HG03039 (cell line): Measurements from ENCODE around the gene AGO4.
"Not testable (repeated sequence)": the region's sequence is repeated elsewhere in the genome, so short reads cannot be mapped to it uniquely, and the experiment has no call there.

Experiments
- ATAC-seq: cut with Tn5 transposase; IDR thresholded peaks from one replicate; pipeline ENCODE4 v1.9.1; 2021; ENCODE audit warnings: mild to moderate bottlenecking, moderate library complexity; ENCODE audit not compliant: unreplicated experiment

The AGO4 gene

DNA sequence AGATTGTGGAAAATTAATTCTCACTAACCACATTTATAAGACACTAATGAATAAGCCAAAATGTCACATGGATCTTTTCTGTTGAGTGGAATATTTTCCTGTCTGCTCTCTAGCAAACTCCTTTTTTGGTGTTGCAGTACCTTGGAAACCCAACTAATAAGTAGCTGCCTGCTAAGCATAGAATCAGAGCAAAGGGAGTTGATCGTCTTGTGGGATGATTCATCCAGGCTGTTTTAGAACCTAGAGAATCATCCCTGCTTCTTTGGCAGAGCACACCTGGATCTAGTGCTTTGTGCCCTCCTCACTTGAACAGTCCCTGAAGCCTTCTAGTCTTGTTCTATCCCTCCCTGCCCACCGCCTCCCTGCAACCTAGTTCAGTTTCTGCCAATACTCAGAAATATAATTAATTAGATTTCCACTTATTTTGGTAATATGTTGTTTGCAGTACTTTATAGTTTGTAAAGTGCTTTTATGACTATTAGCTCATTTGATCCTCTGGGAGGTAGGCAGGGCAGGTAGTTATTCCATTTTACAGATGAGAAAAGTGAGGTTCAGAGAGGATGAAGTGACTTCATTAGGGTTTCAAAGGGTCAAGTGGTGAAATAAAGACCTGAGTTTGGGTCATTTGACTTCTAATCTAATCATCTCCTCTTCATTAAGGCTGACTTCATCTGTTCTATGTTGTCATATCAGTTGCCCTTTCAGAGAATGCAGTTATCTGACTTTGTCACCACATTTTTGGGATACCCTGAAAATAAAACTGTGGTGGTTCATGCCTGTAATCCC lies 2.5 kb downstream of the AGO4 start:
- no peak for ATAC-seq

DNA sequence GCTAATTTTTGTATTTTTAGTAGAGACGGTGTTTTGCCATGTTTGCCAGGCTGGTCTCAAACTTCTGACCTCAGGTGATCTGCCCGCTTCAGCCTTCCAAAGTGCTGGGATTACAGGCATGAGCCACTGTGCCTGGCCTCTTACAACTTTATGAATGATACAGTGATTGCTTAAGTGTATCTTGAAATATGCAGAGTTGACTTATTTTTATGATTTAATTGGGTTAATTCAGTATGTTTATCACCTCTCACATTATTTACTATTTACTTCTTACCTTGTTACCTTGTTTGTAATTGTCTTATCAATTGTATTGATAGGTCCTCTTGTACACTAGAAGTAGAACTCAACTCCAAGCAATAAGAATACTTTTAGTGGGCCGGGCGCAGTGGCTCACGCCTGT lies 4.9 kb downstream of the AGO4 start:
- not testable (repeated sequence) for ATAC-seq

- ATAC-seq, result no peak
These were observed 17.4 kb downstream of the AGO4 start for GRCh38 chr1:35825255-35825654.

- no peak for ATAC-seq
These were observed 24.6 kb downstream of the AGO4 start for GRCh38 chr1:35832276-35832905.

GRCh38 chr1:35833395-35833794 lies 25.6 kb downstream of the AGO4 start:
- no peak for ATAC-seq

GRCh38 chr1:35834218-35834617 lies 26.4 kb downstream of the AGO4 start:
- no peak for ATAC-seq

DNA sequence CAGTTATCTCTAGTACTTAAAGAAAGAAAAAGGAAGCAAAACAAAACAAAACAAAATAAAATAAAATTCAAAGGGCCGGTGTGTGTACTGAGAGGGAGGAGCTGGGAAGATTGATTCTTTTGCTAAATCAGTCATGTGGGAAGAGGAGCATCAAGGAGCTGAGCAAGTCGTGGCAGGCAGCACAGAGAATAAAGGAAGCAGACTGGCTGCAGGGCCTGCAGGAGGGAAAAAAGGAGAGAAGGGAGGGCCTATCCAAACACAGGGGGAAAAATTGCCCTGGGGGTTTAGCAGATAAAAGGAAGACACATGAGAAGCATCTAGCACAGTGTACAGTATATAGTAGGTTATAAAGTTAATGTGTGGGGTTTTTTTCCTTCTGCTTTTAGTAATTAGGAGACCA lies 27.6 kb downstream of the AGO4 start:
- ATAC-seq, result no peak

DNA sequence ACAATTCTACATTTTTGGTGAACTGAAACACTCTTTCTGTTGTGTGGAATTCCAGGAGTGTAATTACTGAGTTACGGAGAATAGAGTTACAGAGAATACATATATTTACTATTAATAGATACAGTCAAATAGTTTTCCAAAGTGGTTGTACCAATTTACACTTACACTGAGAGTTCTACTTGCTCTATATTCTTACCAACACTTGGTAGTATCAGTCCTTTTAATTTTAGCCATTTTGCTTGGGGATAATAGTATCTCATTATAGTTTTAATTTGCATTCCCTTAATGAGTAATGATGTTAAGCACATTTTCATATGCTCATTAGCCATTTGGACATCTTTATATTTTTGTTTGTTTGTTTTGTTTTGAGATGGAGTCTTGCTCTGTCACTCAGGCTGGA lies 28.9 kb downstream of the AGO4 start:
- ATAC-seq, result no peak

DNA sequence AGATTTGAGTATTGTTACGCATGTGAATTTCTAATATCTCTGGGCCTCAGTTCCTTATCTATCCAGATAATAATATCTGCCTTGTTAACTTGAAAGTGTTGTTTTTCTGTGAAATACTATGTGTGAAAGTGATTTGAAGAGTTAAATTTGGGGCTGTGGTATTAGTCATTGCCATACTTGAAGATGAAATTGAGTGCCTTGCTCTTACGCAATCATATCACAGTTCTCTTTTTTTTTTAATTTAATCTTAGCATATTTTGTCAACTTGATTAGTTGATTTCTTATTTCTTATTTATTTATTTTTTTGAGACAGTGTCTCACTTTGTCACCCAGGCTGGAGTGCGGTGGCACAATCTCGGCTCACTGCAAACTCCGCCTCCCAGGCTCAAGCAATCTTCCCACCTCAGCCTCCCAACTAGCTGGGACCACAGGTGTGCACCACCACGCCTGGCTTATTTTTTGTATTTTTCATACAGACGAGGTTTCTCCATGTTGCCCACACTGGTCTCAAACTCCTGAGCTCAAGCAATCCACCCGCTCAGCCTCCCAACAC lies 31.0 kb downstream of the AGO4 start:
- ATAC-seq, result no peak

DNA sequence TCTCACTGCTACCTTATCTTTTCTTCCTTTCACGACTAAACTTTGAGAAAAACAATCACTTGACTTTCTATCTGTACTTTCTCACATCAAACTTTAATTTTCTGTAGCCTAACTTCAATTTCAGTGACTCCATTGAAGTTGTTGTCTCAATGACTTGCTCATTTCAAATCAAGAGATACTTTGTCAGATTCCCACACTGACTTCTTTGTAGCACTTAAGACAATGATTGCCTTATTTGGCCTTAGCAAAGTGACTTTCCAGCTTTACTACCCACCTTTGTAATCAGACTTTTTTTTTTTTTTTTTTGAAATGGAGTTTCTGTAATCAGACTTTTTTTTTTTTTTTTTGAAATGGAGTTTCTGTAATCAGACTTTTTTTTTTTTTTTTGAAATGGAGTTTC lies 37.0 kb downstream of the AGO4 start:
- no peak for ATAC-seq

DNA sequence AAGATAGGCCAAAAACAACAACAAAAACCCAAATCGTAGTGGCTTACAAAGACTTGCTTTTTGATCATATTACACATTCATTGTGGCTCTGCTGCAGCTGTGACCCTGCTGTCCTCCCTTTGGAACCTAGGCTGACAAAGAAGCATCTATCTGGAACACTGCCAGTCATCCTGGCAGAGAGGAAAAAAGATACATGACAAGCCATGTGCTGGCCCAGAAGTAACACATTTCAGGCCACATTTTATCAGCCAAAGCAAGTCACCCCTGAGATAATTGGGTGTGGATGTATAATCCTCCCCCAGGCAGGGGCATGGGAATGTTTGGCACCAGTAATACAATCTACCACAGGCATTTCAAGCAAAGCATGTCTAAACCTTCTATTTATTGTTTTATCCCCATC lies 38.0 kb downstream of the AGO4 start:
- no peak for ATAC-seq

DNA sequence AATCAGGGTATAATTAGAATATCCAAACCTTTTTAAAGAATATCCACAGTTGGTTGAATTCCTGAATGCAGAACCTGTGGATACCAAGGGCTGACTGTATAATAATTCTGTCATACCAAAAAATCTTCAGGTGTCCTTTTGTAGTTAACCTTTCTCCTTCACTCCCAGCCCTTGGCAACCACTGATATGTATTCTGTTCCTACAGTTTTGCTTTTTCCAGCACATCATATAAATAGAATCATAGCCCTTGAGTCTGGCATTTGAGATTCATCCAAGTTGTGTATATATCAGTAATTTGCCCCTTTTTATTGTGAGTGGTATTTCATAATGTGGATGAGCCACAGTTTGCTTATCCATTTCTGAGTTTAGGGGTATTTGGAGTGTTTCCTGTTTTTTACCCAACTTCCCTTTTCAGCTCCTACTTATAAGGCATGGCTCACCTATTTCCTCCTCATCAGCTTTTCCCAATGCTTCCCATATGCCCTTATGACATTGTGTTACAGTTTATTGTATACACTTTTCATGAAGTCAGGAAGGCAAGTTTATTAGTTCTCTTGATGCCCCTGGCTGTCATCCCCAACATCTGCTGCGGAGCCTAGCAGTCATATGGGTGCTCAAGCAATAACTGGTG lies 40.2 kb downstream of the AGO4 start:
- no peak for ATAC-seq

DNA sequence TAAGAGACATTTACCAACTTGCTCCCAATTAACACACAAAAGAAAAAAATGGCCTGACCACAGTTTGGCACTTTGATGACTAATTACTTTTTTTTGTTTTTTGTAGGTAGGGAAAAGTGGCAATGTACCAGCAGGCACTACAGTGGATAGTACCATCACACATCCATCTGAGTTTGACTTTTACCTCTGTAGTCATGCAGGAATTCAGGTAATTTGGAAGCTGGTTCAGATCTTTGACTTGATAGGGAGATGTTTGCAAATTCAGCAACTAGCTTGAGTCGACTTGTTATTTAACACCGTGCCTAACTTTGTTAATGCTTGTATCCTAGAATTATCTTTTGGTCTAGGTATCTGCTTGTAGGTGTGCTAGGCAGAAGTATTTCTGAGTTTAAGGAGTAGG lies 42.2 kb downstream of the AGO4 start:
- ATAC-seq, result no peak

DNA sequence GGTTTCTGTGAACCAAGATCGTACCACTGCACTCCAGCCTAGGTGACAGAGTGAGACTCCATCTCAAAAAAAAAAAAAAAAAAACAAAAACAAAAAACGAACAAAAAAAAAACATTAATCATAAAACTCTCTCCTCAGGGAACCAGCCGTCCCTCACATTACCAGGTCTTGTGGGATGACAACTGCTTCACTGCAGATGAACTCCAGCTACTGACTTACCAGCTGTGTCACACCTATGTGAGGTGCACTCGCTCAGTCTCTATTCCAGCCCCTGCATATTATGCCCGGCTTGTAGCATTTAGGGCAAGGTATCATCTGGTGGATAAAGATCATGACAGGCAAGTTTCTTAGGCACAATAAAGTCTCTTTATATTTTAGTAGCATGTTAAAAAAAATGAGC lies 42.9 kb downstream of the AGO4 start:
- ATAC-seq, result no peak

DNA sequence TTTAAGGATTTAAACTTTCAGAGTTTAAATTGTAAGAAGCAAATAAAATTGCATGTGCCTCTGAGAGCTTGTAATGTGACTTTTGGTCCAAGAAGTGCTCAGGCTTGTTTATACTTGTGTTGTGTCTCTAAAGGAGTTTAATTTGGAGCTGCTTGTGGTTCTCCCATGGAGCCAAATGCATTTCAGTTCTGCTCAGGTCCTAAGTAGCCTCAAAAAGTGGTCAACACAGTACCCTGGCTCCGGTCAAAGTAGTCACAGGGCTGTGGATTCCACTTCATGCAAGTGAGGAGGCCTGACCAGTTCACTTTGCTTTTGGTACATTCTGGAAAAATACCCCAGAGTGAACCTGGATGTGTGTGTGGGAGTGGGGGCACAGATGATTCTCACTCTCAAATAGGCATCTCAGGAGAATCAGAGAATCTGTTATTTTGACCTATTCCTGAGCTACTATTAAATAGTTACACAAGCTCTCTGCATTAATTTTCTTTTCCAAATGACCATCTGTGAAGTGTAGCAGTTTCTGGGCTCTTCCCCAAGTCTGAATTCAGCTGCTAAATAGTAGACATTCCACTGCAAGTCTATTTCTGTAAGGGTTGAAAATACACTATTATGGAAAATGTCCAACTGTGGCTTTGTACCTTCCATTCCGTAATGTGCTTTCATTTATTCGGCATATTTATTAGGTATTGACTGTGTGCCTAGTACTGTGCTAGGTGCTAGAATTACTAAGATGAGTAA lies 43.5 kb downstream of the AGO4 start:
- no peak for ATAC-seq

GRCh38 chr1:35852241-35852640 lies 44.4 kb downstream of the AGO4 start:
- no peak for ATAC-seq

DNA sequence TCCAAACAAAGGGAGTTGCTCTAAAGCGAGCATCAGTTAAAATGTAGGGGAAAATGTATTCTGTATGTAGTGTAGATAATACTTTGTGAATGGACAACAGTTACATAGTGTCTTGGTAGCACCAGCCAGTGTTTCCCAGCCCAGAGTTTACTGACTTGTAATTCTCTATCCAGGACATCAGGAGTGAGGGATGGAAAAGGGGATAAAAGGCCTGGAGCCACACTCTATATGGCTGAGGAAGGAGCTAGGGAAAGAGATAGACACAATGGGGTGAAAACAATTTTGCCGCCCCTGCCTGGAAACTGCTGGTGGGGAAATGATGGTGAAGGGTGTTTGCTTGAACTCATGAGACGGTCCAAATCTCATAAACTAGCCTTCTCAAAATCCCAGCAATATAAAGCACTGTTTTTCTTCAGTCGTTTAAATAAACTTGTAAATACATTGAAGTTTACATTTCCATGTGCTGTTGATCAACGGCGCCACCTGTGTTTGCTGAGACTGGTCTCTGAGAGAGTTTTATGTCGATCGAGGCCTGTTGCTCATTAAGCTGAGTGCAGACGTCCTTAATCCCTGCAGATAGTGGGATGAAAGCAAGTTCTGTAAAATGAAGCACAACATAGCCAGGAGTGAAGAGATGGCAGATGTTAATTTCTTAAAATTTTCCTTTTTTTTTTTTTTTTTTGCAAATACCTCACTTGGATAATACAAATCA lies 47.3 kb downstream of the AGO4 start:
- ATAC-seq, result no peak

GRCh38 chr1:35856964-35857363 lies 49.1 kb downstream of the AGO4 start:
- ATAC-seq, result no peak

DNA sequence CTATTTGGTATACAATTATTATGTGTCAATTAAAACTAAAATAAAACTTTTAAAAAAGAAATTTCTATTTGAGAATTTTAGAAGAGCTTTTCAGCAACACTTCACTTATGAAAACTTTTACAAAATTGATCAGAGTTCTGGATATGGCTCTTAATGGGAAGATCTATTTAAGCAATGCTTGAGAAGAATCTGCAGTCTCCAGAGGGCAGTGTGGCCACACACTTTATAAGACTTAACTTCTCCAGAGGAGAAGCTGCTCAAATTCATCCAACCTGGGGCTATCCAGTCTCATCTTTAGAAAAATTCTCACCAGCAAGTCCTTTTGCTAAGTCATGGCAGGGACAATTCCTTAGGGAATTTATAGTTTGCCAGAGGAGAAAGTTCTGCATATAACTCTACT lies 50.0 kb downstream of the AGO4 start:
- ATAC-seq, result no peak

DNA sequence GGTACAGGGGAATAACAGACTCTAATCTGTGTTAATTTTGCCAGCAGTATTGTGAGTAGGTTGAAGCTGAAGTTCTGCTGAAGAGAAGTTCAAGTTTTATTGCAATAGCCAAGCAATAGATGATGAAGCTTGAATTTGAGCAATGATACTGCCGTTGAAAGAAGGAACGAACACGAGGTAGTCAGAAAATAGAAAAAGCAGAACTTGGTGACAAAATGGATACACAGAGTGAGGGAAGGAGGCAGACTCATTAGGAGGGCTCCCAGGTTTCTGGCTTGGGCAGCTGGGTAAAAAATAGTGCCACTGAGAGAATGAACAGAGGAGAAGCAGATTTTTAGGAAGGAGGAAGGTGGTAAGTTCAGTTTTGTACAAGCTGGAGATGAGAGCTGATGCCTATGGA lies 52.9 kb downstream of the AGO4 start:
- ATAC-seq, result no peak

- ATAC-seq, result no peak
These were observed 55.3 kb downstream of the AGO4 start for GRCh38 chr1:35863136-35863535.
